OCI-LY7 (cell line): ENCODE data around the gene RPS6KA2. TPM values are rescaled to one million over a fixed set of nuclear protein-coding genes. Genes with fewer than 3 reads are reported as not detected.

ENCODE experiments used
- BruUV-seq: library from RNA; stranded (reverse); fragments of 400-500 nt; replicated peaks from 2 replicates; lab custom pipeline; 2021; lab: Mats Ljungman, UMichigan
- CTCF ChIA-PET: fragments of 300-600 bp; sonication (Branson Sonifier 250); formaldehyde crosslinking; loops from one replicate; lab custom pipeline; 2022; ENCODE audit warnings: antibody characterized with exemption; ENCODE audit not compliant: unreplicated experiment; lab: Charles Lee
- POLR2A ChIA-PET: fragments of 300-600 bp; sonication (Branson Sonifier 250); formaldehyde crosslinking; loops from one replicate; lab custom pipeline; 2022; ENCODE audit warnings: antibody characterized with exemption; lab: Charles Lee
- DNase-seq: peaks from one replicate; pipeline ENCODE4 v3.0.0-alpha.2; 2015; ENCODE audit warnings: low spot score
- H2AFZ ChIP-seq: fragments of 200-600 bp; sonication (generic), shearing (Covaris generic); 2 replicates; pipeline ENCODE4 v1.6.1; 2014; ENCODE audit warnings: mild to moderate bottlenecking, antibody characterized with exemption, low read length, moderate library complexity
- H3K27ac ChIP-seq: fragments of 200-600 bp; sonication (generic); 2 replicates; pipeline ENCODE4 v1.5.1; 2014; ENCODE audit warnings: mixed run types, low read depth, mild to moderate bottlenecking, moderate library complexity, low read length, inconsistent platforms; ENCODE audit not compliant: poor library complexity, severe bottlenecking
- H3K36me3 ChIP-seq: fragments of 200-600 bp; sonication (generic); 2 replicates; pipeline ENCODE4 v1.6.1; 2014; ENCODE audit warnings: mild to moderate bottlenecking, antibody characterized with exemption, low read length, moderate library complexity, mixed read lengths; ENCODE audit not compliant: insufficient read depth
- H3K4me1 ChIP-seq: fragments of 200-600 bp; sonication (generic); 2 replicates; pipeline ENCODE4 v1.5.1; 2014; ENCODE audit warnings: mild to moderate bottlenecking, low read length; ENCODE audit not compliant: insufficient read depth, poor library complexity, severe bottlenecking
- H3K4me2 ChIP-seq: fragments of 200-600 bp; sonication (generic); 2 replicates; pipeline ENCODE4 v1.6.1; 2014; ENCODE audit warnings: mild to moderate bottlenecking, low read length
- H3K4me3 ChIP-seq: fragments of 200-600 bp; sonication (generic); 2 replicates; pipeline ENCODE4 v1.5.1; 2014; ENCODE audit warnings: mild to moderate bottlenecking, low read depth, low read length; ENCODE audit not compliant: poor library complexity, severe bottlenecking
- H3K79me2 ChIP-seq: fragments of 200-600 bp; sonication (generic); 2 replicates; pipeline ENCODE4 v1.6.1; 2016; ENCODE audit warnings: low read depth, mild to moderate bottlenecking, low read length, moderate library complexity, mixed read lengths; ENCODE audit not compliant: insufficient read depth
- H3K9me2 ChIP-seq: fragments of 200-600 bp; sonication (generic); 2 replicates; pipeline ENCODE4 v1.6.1; 2016; ENCODE audit warnings: mild to moderate bottlenecking, low read length, mixed read lengths; ENCODE audit not compliant: insufficient read depth
- H3K9me3 ChIP-seq: fragments of 200-600 bp; sonication (generic); 2 replicates; pipeline ENCODE4 v1.6.1; 2014; ENCODE audit warnings: mild to moderate bottlenecking, mixed run types, low read length, mixed read lengths
- H4K20me1 ChIP-seq: fragments of 200-600 bp; sonication (generic); 2 replicates; pipeline ENCODE4 v1.6.1; 2014; ENCODE audit warnings: mild to moderate bottlenecking, antibody characterized with exemption, low read length, moderate library complexity, mixed read lengths; ENCODE audit not compliant: insufficient read depth
- CTCF ChIP-seq: fragments of 200-600 bp; sonication (generic); conservative IDR thresholded peaks from 2 replicates; pipeline ENCODE4 v1.5.1; 2014; ENCODE audit warnings: mild to moderate bottlenecking, antibody characterized with exemption, low read length, moderate library complexity, mixed read lengths
- EZH2phosphoT487 ChIP-seq: fragments of 200-600 bp; sonication (generic); IDR thresholded peaks from 2 replicates; pipeline ENCODE4 v1.6.1; 2018; ENCODE audit warnings: low read depth, borderline replicate concordance, mild to moderate bottlenecking, mixed run types, antibody characterized with exemption, low read length, moderate library complexity, mixed read lengths
- intact Hi-C: fragments of 100-400 bp; cut with micrococcal nuclease; formaldehyde crosslinking; loops from one replicate; pipeline ENCODE4 v1.10.0; 2022; ENCODE audit not compliant: unreplicated experiment
- total RNA-seq, 2 experiments: library from RNA; depleted of rRNA in 1 of 2; stranded (reverse); fragments of >200 nt in 1 of 2; shearing (Covaris generic) in 1 of 2; gene quantifications; 2 replicates each; pipeline ENCODE4 v1.2.3, GENCODE V29; 2014 to 2022

Gene RPS6KA2
- total RNA-seq, 2 experiments from 2014 or later = 0.69 to 1.9 TPM

GRCh38 chr6:166454692-166455515 is 172.1 kb downstream of the RPS6KA2 start:
- CTCF ChIA-PET = no interaction called here
- BruUV-seq = no TSS peak
- Histone ChIP-seq H3K79me2 (no peaks in the 10 kb centered on the region), H2AFZ (no peak overlapping the region), H3K4me3 (no peak overlapping the region), H3K4me2 (no peak overlapping the region), H3K9me2 (no peaks in the 10 kb centered on the region), H3K4me1 (no peaks in the 10 kb centered on the region), H3K36me3 (no peaks in the 10 kb centered on the region), H3K27ac (no peak overlapping the region), H4K20me1 (no peaks in the 10 kb centered on the region), H3K9me3 (no peaks in the 10 kb centered on the region)
- DNase-seq = no peak
- POLR2A ChIA-PET = interaction anchor here (1.0 kb wide), 1 partner anchor 9 kb away, joined by 3 read pairs; no protein-coding TSS in a partner anchor
- no peak for TF ChIP-seq CTCF
- TF ChIP-seq EZH2phosphoT487 = no peak
- intact Hi-C loops = no loop called here

GRCh38 chr6:166453651-166454050 is 173.4 kb downstream of the RPS6KA2 start:
- no peak for DNase-seq
- POLR2A ChIA-PET = no interaction called here
- no TSS peak for BruUV-seq
- TF ChIP-seq EZH2phosphoT487 (no peak), CTCF (no peak)
- no peaks in the 10 kb centered on the region for H3K36me3 ChIP-seq
- H3K4me3 ChIP-seq = no peak overlapping the region
- no peak overlapping the region for H3K4me2 ChIP-seq
- no peak overlapping the region for H3K27ac ChIP-seq
- H3K4me1 ChIP-seq = no peaks in the 10 kb centered on the region
- H3K9me3 ChIP-seq = no peaks in the 10 kb centered on the region
- intact Hi-C loops = no loop called here
- no peaks in the 10 kb centered on the region for H4K20me1 ChIP-seq
- no peaks in the 10 kb centered on the region for H3K79me2 ChIP-seq
- no peak overlapping the region for H2AFZ ChIP-seq
- CTCF ChIA-PET = no interaction called here
- H3K9me2 ChIP-seq = no peaks in the 10 kb centered on the region
